HT1080 (cell line): Measurements from ENCODE around the gene REXO5. TPM values are rescaled to one million over a fixed set of nuclear protein-coding genes. Genes with fewer than 3 reads are reported as not detected.
A peak's percentile ranks its signal among the peaks of the same experiment; 100 is the strongest.

Source experiments
- DNase-seq: peaks from one replicate; pipeline ENCODE4 v3.0.0-alpha.2; 2015; ENCODE audit warnings: low read depth
- total RNA-seq: library from RNA; depleted of rRNA; stranded (reverse); fragments of >200 nt; shearing (Covaris generic); gene quantifications from 2 replicates; pipeline ENCODE4 v1.2.3, GENCODE V29; 2014

REXO5 gene
- total RNA-seq, 1 experiment from 2014 or later: 13.9 TPM

- DNase-seq: no peak
Measured at GRCh38 chr16:20871258-20871657, 64.9 kb downstream of the REXO5 start.

DNA sequence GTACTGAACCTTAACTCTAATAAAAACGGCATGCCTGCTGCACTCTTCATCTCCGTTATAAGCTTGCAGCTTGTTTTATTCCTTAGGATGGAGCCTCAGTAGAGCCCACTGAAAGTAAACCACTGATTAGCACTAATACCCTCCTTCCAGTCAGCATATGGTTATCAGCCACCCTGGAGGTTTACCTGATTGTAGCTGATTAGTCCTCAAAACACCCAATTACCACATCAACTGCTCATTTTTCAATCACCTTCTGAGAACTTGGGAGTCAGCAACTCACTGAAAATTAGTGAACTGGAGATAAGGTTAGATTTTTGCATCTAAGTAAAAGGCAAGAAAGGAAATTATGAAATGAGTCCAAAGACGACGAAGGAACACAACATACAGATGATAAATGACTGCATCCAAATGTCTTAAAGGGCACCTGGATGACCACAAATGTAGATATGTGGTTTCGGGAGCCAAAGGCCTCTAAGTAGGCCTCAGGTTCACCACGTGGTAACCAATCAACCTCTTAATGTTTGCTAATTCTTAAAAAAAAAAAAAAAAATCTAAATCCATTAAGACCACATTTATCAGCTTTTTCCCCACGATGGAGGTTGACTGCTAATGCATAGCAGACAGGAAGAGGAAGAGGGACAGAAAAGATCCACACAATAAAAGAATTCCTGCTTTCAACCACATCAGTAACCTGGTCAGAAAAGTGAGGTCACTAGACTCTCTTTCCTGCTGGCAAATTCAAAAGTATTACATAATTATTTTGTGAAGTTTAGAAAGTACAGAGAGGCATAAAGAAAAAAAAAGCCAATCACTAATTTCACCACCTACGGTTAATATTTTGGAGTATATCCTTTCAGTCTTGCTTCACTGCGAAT is 65.9 kb downstream of the REXO5 start:
- no peak for DNase-seq

- no peak for DNase-seq
Measured at GRCh38 chr16:20873331-20873730, 67.0 kb downstream of the REXO5 start.

- DNase-seq: peak; percentile 77
Measured at GRCh38 chr16:20874088-20874581, 67.8 kb downstream of the REXO5 start.

- DNase-seq: no peak
Measured at GRCh38 chr16:20875355-20875650, 69.0 kb downstream of the REXO5 start.

GRCh38 chr16:20878682-20879147 is 72.4 kb downstream of the REXO5 start:
- DNase-seq: no peak

GRCh38 chr16:20879175-20880040 is 73.1 kb downstream of the REXO5 start:
- DNase-seq: peak; percentile 60

DNA sequence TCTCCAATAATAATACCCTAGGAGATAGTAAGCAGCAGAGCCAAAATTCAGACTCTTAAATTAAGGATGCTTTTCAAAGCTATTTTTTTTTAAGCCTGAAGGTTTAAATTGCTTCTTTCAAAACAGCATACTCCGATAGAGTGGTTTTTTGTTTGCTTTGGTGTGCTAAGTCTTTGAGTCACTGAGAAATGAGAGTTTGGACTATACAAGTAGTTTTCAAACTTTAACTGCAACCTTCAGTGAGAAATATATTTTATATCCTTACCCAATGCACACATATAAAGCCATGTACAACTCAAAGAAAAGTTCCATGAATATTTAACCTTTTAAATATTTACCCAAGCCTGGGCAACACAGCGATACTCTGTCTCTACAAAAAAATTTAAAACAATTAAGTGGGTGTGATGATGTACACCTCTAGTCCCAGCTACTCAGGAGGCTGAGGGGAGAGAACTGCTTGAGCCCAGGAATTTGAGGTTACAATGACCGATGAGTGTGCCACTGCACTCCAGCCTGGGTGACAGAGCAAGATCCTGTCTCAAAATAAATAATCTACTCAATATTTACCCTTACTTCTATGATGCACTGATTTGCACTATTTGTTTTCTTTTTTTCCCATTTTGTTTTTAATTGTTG is 74.7 kb downstream of the REXO5 start:
- no peak for DNase-seq

DNA sequence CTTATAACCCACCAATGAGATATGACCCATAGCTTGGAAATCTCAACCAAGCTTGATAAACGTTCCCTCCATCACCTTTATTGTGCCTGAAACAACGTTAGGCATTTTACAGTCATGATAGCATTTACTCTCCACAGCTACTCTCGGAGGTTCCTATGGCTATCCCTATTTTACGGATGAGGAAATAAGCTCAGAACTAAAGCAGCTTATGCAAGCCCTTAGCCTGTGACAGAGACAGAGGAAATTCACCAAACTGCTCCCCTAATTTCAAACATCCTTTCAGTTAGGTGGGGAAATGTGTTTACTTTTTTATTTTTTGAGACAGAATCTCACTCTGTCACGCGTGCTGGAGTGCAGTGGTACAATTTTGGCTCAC is 75.2 kb downstream of the REXO5 start:
- no peak for DNase-seq

GRCh38 chr16:20883554-20884239 is 77.4 kb downstream of the REXO5 start:
- no peak for DNase-seq

- DNase-seq: peak; percentile 69
Measured at GRCh38 chr16:20884240-20884556, 77.9 kb downstream of the REXO5 start.

GRCh38 chr16:20886320-20886719 is 80.0 kb downstream of the REXO5 start:
- no peak for DNase-seq

DNA sequence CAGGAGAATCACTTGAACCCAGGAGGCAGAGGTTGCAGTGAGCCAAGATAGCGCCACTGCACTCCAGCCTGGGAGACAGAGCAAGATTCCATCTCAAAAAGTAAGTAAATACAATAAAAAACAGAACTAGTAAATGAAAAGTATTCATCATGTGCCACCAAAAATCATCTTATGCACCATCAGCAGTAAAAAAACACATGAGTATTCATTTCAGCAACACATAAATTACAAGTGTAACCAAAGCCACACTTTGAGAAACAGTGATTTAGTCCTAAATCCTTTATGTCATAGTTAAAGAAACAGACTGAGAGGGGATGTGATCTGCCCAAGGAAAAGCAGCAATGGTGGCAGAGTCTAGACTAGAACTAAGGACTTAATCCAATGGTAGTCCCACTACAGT is 80.9 kb downstream of the REXO5 start:
- DNase-seq: no peak

- no peak for DNase-seq
Measured at GRCh38 chr16:20889625-20890275, 83.4 kb downstream of the REXO5 start.

- DNase-seq: no peak
Measured at GRCh38 chr16:20894388-20894787, 88.1 kb downstream of the REXO5 start.

DNA sequence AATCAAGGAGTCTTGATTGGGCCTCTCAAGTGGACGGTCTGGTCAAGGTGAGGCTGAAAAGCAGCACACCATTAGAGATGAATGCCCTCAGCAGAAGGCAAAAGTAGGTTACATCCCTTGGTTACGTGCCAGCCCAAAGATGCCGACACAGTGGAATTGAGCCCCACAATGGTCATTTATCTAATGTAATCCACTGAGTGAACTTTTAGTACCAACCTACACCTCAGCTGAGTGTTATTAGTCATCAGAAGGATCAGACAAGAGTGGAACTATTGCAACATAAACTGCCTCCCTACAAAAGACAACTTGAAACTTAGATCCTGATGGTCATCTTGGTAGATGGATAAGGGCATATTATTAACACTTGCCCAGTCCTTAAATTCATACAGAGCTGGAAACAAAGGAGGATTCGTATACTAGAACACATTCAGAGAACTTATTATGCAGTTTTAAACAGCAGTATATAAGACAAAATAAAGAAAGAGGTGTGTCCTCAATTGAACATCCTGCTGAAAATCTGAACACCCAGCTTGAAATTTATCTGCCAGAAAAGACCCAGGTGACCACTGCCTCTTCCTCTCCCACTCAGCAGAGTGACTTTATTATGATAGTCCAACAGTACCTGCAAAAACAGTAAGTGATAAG is 91.0 kb downstream of the REXO5 start:
- no peak for DNase-seq

DNA sequence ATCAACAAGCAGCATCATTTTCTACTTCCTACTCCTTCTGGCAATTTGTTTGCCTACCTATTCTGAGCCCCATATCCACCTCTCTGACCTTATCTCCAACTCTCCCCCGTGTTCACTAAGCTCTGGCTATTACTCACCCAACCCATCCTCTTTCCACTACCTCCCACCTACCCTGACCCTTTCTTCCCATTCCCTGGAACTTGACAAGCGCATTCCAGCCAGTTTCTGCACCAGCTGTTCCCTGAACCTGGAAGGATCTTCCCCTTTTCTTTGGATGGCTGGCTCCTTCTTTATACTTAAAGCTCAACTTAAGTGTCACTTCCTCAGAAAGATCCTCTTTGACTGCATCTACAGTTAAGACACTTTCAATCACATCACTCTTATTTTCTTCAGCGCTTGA is 91.6 kb downstream of the REXO5 start:
- no peak for DNase-seq

GRCh38 chr16:20899071-20899470 is 92.7 kb downstream of the REXO5 start:
- DNase-seq: no peak
